ENCODE data around the gene REEP1. TPM values are rescaled to one million over a fixed set of nuclear protein-coding genes. Genes with fewer than 3 reads are reported as not detected.

The REEP1 gene
- polyA plus RNA-seq, 2 of the 4 experiments (the other 2 are of a cell fraction), result 0.30 to 0.45 TPM

- CTCF ChIA-PET, result interaction anchor here (1.4 to 3.2 kb wide), 2 partner anchors 14 to 21 kb away, joined by 6 to 9 read pairs; no protein-coding TSS in a partner anchor
- DNase-seq (ENCODE audit: low read depth in 1 of 2, low spot score in 1 of 2) (no peak), ATAC-seq (peak; percentile 14 to 45; a peak in 4 of 6 replicates), FAIRE-seq (peak; percentile 54)
- WGBS (ENCODE audit: missing lambda C conversion rate), result 42% methylated on average over 8 of the region's 8 CpGs
- POLR2A ChIA-PET, result interaction anchor here (0.7 kb wide), 1 partner anchor 18 kb away, joined by 4 read pairs; no protein-coding TSS in a partner anchor
- TF ChIP-seq USF2 (IDR thresholded peaks at IDR 0.05), result peak; percentile 13; the same call in 1 of the 2 replicates
- no peak for TF ChIP-seq CEBPB (IDR thresholded peaks at IDR 0.05)
- Histone ChIP-seq H3K9me3 (peaks cover 5% of the 10 kb centered on the region; the same call in 1 of the 3 replicates), H3K27ac (no peak overlapping the region), H3K4me3 (no peak overlapping the region), H3K4me1 (peaks cover 9% of the 10 kb centered on the region; the same call in 2 of the 3 replicates), H3K4me2 (peak overlapping the region; percentile 18; the same call in 1 of the 3 replicates)
These were observed 14.8 kb upstream of the REEP1 start for GRCh38 chr2:86352137-86352726.

DNA sequence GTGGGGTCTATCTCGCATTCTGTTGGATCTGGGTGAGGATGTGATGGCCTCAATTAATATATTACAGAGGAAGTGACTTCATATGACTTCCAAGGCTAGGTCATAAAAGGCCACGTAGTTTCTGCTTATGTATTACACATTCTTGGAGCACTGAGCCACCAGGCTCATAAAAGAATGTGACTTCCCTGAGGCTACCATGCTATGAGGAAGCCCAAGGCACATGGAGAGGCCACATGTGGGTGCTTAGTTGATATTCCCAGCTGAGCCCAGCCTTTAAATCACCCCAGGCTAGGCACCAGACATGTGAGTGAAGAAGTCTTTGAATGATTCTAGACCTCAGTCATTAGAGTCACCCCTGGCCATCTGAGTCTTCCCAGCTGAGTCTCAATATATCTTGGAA, 13.3 kb upstream of the REEP1 start:
- 27% methylated on average over 2 of the region's 2 CpGs for WGBS (ENCODE audit: missing lambda C conversion rate)
- TF ChIP-seq RCOR1 (IDR thresholded peaks at IDR 0.05; ENCODE audit: low read depth, low read length) (no peak), BCL3 (IDR thresholded peaks at IDR 0.05) (no peak), POLR2AphosphoS2 (conservative IDR thresholded peaks at IDR 0.05; ENCODE audit: low read length) (no peak), HOXB5 (CRISPR knock-in tag; IDR thresholded peaks at IDR 0.05) (no peak), NFE2L2 (conservative IDR thresholded peaks at IDR 0.05; ENCODE audit: low read length) (no peak), JUN (IDR thresholded peaks at IDR 0.05) (no peak), FOSB (CRISPR knock-in tag; IDR thresholded peaks at IDR 0.05) (no peak), RFX5 (IDR thresholded peaks at IDR 0.05) (no peak), PHF8 (IDR thresholded peaks at IDR 0.05; ENCODE audit: borderline replicate concordance, low read depth) (no peak), ZC3H11A (IDR thresholded peaks at IDR 0.05) (no peak), KDM1A (IDR thresholded peaks at IDR 0.05; ENCODE audit: low read depth) (no peak), TFCP2L1 (CRISPR knock-in tag; IDR thresholded peaks at IDR 0.05) (no peak), MYC (IDR thresholded peaks at IDR 0.05; ENCODE audit: borderline replicate concordance, low read length) (no peak), BHLHE40 (IDR thresholded peaks at IDR 0.05; ENCODE audit: low read depth, low read length) (no peak), ATOH8 (CRISPR knock-in tag; IDR thresholded peaks at IDR 0.05; ENCODE audit: low read depth) (no peak), POLR2A (IDR thresholded peaks at IDR 0.05; ENCODE audit: low read length) (no peak), CBX8 (IDR thresholded peaks at IDR 0.05) (no peak)
- TF ChIP-seq, protein P1, sequence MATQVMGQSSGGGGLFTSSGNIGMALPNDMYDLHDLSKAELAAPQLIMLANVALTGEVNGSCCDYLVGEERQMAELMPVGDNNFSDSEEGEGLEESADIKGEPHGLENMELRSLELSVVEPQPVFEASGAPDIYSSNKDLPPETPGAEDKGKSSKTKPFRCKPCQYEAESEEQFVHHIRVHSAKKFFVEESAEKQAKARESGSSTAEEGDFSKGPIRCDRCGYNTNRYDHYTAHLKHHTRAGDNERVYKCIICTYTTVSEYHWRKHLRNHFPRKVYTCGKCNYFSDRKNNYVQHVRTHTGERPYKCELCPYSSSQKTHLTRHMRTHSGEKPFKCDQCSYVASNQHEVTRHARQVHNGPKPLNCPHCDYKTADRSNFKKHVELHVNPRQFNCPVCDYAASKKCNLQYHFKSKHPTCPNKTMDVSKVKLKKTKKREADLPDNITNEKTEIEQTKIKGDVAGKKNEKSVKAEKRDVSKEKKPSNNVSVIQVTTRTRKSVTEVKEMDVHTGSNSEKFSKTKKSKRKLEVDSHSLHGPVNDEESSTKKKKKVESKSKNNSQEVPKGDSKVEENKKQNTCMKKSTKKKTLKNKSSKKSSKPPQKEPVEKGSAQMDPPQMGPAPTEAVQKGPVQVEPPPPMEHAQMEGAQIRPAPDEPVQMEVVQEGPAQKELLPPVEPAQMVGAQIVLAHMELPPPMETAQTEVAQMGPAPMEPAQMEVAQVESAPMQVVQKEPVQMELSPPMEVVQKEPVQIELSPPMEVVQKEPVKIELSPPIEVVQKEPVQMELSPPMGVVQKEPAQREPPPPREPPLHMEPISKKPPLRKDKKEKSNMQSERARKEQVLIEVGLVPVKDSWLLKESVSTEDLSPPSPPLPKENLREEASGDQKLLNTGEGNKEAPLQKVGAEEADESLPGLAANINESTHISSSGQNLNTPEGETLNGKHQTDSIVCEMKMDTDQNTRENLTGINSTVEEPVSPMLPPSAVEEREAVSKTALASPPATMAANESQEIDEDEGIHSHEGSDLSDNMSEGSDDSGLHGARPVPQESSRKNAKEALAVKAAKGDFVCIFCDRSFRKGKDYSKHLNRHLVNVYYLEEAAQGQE (IDR thresholded peaks at IDR 0.05), result no peak
- TF ChIP-seq, protein P2, sequence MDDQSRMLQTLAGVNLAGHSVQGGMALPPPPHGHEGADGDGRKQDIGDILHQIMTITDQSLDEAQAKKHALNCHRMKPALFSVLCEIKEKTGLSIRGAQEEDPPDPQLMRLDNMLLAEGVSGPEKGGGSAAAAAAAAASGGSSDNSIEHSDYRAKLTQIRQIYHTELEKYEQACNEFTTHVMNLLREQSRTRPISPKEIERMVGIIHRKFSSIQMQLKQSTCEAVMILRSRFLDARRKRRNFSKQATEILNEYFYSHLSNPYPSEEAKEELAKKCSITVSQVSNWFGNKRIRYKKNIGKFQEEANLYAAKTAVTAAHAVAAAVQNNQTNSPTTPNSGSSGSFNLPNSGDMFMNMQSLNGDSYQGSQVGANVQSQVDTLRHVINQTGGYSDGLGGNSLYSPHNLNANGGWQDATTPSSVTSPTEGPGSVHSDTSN (IDR thresholded peaks at IDR 0.05), result no peak
- POLR2A ChIA-PET, result no interaction called here
- ATAC-seq (no peak), FAIRE-seq (no peak), DNase-seq (ENCODE audit: low read depth in 1 of 2, low spot score in 1 of 2) (no peak)
- H3K4me2 ChIP-seq, result no peak overlapping the region
- H3K4me3 ChIP-seq, result no peak overlapping the region
- CTCF ChIA-PET, result interaction anchor here (3.2 kb wide), 1 partner anchor 16 kb away, joined by 9 read pairs; no protein-coding TSS in a partner anchor
- no peak overlapping the region for H3K27ac ChIP-seq
- H3K4me1 ChIP-seq, result peaks cover 18% of the 10 kb centered on the region
- H3K9me3 ChIP-seq, result peaks cover 5% of the 10 kb centered on the region; the same call in 1 of the 3 replicates
